Stimulated activated naive CD4-positive, alpha-beta T cell treated with Interleukin-2 at 50 U/mL for 16 hours (primary cell): Measurements from ENCODE around the gene RABGAP1L.
"Not testable (repeated sequence)": the region's sequence is repeated elsewhere in the genome, so short reads cannot be mapped to it uniquely, and the experiment has no call there.

ENCODE experiments used
- DNase-seq: peaks from one replicate; lab custom pipeline; 2025; lab: John Stamatoyannopoulos, UW

The RABGAP1L gene

DNA sequence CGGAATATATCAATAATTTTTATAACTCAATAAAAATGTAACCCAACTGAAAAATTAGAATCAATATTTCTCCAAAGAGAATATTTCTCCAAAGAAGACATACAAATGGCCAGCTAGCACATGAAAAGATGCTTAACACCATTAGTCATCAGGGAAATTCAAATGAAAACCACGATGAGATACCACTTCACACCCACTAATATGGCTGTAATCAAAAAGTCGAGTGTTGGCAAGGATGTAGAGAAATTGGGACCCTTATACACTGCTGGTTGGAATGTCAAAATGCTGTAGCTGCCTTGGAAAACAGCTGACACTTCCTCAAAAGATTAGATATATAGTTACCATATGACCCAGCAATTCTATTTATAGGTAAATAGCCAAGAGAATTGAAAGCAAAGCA is 421.5 kb downstream of the RABGAP1L start:
- no peak for DNase-seq

DNA sequence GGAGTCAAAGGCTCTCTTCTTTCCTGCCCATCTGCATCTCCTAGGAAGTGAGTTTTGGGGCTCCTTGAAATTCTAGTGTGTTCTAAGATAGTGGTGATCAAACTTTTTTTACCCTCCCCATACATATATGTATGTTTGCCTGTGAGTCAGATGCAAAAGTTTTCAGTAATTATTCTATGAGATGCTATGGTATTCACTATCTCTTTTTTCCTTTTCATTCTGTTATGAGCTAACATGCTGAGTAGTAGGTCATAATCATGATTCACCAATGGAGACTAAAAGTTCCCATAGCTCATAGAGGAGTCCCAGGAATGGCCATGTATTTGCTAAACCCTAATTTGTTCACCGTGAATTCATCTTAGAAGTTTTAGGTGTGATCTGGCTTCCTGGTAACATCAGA is 424.0 kb downstream of the RABGAP1L start:
- no peak for DNase-seq

DNA sequence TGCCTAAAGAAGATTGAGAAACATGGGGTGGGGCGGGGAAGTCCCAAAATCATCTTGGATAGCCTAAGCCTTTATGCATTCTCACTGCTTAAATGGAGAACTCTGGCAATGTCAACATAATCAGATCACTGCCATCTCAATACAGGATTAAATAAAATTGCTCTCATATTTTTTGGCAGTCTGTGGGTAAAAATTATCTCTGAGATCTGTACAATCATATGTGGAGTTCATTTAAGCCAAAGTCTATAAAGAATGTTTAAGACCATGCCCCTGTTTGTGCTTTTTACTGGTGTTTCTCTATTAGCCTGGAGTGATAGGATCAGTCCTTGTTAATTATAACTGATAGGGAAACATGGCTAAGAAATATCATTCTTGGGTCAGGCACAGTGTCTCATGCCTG is 424.8 kb downstream of the RABGAP1L start:
- no peak for DNase-seq

DNA sequence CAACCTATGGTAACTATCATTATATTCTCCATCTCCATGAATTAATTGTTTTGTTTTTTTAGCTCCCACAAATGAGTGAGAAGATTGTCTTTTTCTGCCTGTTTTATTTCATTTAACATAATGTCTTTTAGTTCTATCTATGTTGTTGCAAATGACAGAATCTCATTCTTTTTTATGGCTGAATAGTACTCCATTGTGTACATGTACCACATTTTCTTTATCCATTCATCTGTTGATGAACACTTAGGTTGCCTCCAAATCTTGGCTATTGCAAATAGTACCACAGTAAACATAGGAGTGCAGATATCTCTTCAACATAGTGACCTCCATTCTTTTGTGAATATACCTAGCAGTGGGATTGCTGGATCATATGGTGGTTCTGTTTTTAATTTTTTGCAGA is 429.3 kb downstream of the RABGAP1L start:
- not testable (repeated sequence) for DNase-seq

DNA sequence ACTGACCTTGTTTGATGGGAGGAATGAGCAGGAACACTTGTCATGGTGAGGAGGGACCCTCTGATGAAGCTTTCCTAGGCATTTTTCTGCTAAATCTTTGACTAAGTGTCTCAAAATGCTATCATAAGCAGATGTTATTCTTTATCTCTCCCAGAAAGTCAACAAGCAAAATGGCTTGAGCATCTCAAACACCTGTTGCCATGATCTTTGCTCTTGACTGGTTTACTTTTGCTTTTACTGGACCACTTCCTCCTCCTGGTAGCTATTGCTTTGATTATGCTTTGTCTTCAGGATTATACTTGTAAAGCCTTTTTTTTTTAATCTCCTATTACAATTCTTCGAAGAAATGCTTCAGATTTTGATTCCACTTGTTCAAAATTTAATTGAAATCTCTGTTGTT is 445.9 kb downstream of the RABGAP1L start:
- DNase-seq = no peak

DNA sequence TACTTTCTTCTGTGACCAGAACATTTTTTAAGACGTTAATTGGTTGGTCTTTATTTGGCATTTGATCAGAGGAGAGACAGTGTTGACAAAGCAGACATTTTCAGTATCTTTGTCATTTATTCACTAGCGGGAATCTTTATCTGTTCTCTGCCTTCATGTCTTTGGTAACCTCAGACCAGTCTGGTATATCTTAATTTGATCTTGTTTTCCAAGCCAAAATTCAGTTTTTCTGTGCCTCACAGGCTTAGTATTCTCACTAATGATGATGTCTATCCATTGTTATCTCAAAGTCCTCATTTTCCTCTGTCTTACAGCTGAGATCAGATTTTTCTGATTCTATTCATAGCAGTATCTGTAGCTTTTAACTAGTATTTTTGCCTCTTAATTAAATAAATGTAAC is 447.2 kb downstream of the RABGAP1L start:
- no peak for DNase-seq

DNA sequence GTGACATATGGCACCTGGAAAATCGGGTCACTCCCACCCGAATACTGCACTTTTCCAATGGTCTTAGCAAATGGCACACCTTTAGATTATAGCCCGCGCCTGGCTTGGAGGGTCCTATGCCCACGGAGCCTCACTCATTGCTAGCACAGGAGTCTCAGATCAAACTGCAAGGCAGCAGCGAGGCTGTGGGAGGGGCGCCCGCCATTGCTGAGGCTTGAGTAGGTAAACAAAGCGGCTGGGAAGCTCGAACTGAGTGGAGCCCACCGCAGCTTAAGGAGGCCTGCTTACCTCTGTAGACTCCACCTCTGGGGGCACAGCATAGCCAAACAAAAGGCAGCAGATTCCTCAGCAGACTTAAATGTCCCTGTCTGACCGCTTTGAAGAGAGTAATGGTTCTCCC is 458.6 kb downstream of the RABGAP1L start:
- DNase-seq = not testable (repeated sequence)

DNA sequence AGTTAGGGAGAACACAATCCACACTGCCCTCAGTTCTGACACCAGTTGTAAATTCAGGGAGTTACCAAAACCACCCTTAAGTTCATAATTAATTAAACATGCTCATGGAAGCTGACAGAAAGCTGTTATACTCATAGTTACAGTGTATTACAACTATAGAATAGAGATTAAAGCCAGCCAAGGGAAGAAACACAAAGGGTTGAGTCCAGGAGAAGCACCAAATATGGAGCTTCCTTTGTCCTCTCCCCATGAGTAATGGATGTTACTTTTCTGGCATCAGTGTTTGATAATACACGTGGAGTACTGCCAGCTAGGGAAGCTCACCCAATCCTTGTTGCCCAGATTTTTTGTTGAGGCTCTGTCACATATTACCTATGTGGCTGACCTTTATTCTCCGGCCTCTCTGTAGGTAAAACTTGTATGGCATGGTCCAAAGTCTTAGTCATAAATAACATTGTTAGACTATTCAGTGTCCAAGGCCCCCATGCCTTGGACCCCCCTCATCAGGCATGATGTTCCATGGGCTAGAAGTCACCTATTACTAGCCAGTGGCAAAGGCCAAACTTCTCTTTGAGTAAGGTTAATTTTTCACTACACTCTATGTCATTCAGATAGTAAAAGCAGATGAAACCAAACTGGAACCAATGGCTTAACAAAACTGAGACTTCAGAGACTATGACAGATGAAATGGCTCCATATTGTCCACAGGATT is 464.2 kb downstream of the RABGAP1L start:
- no peak for DNase-seq

DNA sequence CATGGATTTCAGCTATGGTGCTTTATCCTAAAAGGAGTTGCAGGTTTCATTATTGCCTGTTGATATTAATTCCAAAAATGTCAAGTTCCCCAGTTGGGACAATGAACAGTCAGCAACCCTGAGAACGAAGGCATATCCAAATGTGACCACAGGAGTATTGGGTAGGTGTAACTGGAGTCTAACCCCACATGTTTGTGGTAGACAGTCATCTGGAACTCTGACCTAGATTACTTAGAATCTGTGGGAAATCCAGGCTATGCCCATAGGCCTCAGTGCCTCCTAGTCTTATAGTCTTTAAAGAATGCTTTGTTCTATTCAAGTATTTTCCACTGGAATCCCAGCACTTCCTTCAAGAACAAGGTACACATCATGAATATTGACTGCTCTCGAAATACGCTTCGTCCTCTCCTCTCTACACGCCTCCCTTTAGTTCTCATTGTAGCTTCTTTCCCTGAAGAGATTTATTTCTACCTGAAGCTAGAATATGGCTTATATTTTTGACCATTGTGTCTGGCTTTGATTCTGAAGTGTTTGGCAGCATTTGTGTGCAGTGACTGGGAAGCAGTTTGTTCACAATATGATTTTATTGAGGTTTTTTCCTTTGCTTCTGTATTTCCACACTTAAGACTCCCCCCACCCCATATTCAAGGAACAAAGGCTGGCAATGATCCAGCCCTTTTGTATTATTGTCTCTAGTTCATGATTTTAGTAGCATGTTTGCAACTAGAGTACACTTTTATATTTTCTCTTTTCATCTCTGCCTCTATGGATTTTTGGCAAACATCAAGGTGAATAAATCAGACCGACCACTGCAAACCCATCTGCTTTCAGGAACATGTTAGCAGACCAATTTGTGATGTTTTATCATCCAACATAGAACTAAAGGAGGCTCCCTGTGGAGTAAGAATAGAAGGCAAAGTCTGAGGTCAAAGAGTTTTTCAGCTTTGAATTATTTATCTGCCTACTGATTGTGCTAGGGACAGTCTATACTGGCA is 467.0 kb downstream of the RABGAP1L start:
- DNase-seq = no peak

DNA sequence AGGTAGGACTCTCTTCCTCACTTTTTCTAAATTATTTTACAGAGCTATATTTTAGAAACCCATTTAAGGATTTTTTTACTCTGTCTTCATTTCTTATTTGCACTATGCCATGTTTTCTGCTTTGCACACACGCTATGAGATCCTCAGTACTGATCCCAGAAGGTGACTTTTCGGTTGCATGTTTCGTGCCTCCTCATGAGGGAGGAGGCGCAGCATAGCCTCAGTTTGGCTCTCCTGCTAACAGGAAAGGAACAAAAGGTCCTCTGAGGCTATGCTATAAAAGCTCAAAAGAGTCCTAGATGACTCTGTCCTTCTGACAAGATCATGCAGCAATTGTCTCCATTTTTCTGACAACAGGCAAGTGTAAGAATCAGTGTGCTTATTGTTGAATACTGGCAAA is 478.2 kb downstream of the RABGAP1L start:
- DNase-seq = no peak

DNA sequence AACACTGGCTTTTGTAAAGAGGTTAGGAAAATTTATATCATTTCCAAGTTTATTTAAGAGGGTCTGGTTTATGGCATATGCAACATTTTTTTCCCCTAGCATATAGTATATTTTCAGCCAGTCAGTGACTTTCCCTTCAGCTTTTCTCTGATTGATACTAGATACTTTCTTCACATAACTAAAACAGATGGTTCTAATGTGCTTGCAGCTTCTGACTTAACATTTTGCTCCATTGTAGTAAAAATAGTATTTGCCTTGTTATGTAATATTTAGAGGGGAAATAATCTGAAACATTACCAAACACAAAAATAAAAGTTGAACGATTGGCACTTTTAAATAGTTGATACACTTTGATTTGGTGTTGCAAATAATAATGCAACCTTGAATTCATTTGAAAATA is 480.1 kb downstream of the RABGAP1L start:
- DNase-seq = no peak

DNA sequence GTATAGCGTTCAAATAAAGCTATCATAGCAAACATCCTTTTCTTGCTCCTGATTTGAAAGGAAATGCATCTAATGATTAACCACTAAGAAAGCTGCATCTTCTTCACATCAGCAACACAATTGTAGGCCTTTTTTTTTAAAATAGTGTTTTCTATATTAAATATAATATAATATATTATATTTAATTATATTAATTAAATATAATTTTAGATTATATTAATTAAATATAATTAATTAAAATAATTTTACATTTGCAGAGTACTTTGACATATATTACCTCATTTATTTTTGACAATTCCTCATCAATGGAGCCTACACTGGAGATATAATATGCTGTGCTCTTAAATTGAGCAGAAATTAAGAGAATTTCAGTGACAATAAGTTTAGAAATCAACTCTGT is 481.5 kb downstream of the RABGAP1L start:
- DNase-seq = no peak

DNA sequence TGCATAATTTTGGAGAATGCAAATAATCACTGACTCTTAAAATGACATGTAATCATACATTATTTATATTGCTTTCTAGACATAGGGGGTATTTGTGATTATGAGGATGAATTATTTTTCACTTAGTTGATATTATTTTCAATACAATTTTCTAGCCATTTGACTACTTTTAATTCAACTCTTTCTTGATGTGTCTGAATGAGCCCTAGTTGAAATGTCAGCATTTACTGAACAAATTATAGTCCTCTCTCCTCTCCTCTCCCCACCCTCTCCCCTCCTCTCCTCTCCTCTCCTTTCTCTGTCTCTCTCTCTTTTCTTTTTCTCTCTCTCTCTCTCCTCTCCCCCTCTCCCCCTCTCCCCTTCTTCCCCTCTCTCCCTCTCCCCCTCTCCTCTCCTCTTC is 483.1 kb downstream of the RABGAP1L start:
- no peak for DNase-seq

DNA sequence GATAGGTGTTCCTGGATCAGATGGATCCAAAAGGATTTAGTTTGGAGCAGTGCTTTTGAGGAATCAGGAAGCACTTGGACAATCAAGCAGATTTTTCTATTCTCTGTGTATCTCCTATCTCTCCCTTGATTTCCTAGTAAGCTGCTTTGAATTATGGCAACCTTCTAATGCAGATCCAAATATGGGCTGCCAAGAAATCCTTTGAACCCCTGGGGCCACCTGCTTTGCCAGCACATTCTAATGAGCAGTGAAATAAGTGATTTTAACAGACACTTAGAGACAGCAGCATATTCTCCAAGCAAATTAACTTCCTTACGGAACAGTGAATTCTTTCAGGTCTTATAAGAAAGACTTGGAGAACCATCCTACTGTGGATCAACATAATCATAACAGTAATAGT is 483.9 kb downstream of the RABGAP1L start:
- DNase-seq = no peak

DNA sequence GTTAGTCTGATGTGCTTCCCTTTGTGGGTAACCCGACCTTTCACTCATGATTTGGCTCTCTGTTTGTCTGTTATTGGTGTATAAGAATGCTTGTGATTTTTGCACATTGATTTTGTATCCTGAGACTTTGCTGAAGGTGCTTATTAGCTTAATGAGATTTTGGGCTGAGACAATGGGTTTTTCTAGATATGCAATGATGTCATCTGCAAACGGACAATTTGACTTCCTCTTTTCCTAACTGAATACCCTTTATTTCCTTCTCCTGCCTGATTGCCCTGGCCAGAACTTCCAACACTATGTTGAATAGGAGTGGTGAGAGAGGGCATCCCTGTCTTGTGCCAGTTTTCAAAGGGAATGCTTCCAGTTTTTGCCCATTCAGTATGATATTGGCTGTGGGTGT is 490.3 kb downstream of the RABGAP1L start:
- not testable (repeated sequence) for DNase-seq

DNA sequence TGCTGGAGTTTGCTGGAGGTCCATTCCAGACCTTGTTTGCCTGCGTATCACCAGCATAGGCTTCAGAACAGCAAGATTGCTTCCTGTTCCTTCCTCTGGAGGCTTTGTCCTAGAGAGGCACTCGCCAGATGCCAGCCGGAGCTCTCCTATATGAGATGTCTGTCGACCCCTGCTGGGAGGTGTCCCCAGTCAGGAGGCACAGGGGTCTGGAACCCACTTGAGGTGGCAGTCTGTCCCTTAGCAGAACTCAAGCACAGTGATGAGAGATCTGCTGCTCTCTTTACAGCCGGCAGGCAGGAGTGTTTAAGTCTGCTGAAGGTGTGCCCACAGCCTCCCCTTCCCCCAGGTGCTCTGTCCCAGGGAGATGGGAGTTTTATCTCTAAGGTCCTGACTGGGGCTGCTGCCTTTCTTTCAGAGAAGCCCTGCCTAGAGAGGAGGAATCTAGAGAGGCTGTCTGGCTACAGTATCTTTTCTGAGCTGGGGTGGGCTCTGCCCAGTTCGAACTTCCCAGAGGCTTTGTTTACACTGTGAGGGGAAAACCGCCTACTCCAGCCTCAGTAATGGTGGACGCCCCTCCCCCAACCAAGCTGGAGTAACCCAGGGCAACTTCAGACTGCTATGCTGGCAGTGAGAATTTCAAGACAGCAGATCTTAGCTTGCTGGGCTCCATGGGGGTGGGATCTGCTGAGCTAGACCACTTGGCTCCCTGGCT is 493.4 kb downstream of the RABGAP1L start:
- DNase-seq = no peak

DNA sequence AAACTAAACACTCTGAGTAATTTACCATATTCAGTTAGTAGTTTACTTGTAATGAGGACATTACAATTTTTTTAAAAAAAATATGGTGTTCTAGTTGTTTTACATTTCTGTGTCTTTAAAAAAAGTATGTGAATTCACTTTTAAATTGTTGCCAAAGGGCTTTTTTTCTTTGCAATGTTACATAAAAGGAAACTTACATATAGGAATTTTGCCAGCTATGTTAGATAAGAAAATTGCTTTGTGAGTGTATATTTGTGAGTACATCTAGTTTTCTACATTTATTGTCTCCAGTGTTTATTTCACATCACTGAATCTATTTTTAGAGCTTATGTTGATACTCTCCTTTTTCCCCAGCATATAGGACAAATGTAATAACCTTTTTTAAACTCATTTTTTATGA is 495.2 kb downstream of the RABGAP1L start:
- DNase-seq = no peak

DNA sequence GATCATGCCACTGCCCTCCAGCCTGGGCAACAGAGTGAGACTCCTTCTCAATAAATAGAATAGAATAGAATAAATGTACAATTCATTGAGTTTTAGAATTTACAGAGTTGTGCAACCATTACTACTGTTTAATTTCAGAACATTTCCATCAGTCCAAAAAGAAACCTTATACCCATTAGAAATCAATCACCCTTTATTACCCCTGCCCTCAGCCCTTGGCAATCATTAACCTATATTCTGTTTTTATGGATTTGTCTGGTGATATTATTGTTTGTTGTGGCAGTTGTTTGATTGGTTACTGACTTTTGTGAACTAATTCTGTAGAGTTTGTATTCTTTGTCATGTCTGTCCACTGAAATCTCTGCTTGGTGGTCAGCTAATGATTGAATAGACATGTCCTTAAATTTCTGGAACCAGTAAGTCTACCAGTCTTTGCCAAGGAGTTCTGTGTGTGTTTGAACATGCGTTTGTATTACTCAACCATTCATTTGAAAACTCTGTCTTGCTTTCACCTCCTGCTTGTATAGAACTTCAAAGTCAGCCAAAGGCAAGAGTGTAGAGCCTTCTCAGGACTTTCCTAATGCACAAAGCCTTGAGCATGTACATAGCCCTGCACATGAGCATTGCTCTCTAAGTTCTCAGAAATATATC is 497.2 kb downstream of the RABGAP1L start:
- DNase-seq = no peak

DNA sequence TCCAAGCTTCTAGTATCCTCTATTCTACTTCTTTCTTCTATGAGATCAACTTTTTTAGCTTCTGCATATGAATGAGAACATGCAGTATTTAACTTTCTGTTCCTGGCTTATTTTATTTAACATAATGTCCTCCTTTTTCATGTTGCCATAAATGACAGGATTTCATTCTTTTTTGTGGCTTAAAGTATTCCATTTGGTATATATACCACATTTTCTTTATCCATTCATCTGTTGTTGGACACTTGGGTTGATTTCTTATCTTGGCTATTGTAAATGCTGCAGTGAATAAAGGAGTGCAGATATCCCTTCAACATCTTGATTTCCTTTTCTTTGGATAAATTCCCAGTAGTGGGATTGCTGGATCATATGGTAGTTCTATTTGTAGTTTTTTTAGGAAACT is 498.1 kb downstream of the RABGAP1L start:
- DNase-seq = no peak

DNA sequence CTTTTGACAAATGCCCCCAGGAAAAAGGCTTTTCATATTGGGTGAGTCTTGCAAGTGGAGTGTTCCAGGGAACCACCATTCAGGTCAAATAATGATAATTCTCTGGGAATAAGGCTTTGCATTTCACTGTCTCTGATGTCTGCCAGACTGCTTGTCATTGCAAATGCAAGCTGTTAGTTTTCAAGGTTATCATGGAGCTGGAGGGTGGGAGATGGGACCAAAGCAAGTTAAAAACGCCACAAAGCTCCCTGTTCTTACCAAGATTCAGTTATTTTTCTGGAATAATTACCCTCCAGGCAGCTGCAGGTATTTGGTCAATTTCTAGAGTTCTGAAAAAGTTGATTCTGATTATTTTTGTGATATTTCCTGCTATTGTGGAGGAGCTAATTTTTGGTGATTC is 498.6 kb downstream of the RABGAP1L start:
- no peak for DNase-seq

DNA sequence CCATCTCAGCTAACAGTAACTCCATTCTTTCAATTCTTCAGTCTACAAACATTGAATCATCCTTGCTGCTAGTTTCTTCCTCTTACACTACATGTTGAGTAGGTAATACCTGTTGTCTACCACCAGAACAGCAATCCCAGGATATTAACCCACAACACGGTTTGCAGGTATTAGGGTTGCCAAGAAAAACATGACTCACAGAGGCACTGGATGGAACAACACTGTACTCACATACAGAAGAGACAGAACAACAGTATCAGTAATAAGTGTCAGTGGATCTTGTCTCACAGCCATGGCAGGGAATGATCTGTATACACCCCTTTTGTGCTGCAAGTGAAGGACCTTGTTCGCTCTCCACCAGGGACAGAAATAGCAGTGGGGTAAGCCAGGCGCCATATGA is 500.5 kb downstream of the RABGAP1L start:
- no peak for DNase-seq

DNA sequence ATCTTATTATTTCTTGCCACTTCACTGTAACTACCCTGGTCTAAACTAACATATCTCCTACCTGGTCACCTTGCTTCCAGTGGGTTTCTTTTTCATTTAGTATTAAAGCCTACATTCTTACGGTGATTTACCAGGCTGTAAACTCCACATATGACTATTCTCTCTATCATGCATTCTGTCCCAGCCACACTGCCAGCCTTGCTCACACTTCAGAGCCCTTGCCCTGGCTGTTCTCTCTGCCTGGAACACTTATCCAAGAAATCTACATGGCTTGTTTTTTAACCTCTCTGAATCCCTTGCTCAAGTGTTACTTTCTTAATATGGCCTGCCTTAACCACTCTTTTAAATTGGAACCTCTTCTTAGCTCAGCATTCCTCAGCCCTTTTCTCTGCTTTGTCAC is 501.2 kb downstream of the RABGAP1L start:
- no peak for DNase-seq
